ENCODE results near the gene CRTAC1.

CRTAC1 gene

GRCh38 chr10:98029149-98030092, 1.0 kb downstream of the CRTAC1 start:
- no peak for DNase-seq (ENCODE audit: low read depth in 2 of 2)

GRCh38 chr10:98028168-98028770, 2.2 kb downstream of the CRTAC1 start:
- peak; percentile 42 to 56 for DNase-seq (ENCODE audit: low read depth in 2 of 2)

- no peak for DNase-seq (ENCODE audit: low read depth in 2 of 2)
Measured at GRCh38 chr10:98023024-98023423, 7.4 kb downstream of the CRTAC1 start.

GRCh38 chr10:98020784-98021183, 9.6 kb downstream of the CRTAC1 start:
- DNase-seq (ENCODE audit: low read depth in 2 of 2) = no peak

GRCh38 chr10:98020254-98020653, 10.2 kb downstream of the CRTAC1 start:
- DNase-seq (ENCODE audit: low read depth in 2 of 2) = no peak

GRCh38 chr10:98019784-98020183, 10.6 kb downstream of the CRTAC1 start:
- no peak for DNase-seq (ENCODE audit: low read depth in 2 of 2)

- no peak for DNase-seq (ENCODE audit: low read depth in 2 of 2)
Measured at GRCh38 chr10:98016772-98017475, 13.5 kb downstream of the CRTAC1 start.

- no peak for DNase-seq (ENCODE audit: low read depth in 2 of 2)
Measured at GRCh38 chr10:98013776-98014175, 16.6 kb downstream of the CRTAC1 start.

- no peak for DNase-seq (ENCODE audit: low read depth in 2 of 2)
Measured at GRCh38 chr10:98013122-98013521, 17.3 kb downstream of the CRTAC1 start.

- DNase-seq (ENCODE audit: low read depth in 2 of 2) = no peak
Measured at GRCh38 chr10:98012644-98013043, 17.8 kb downstream of the CRTAC1 start.

GRCh38 chr10:98010939-98011685, 19.3 kb downstream of the CRTAC1 start:
- no peak for DNase-seq (ENCODE audit: low read depth in 2 of 2)

- no peak for DNase-seq (ENCODE audit: low read depth in 2 of 2)
Measured at GRCh38 chr10:98006266-98006665, 24.2 kb downstream of the CRTAC1 start.

GRCh38 chr10:98001736-98002135, 28.7 kb downstream of the CRTAC1 start:
- DNase-seq (ENCODE audit: low read depth in 2 of 2) = no peak

GRCh38 chr10:98000346-98000745, 30.1 kb downstream of the CRTAC1 start:
- DNase-seq (ENCODE audit: low read depth in 2 of 2) = no peak

GRCh38 chr10:97999923-98000248, 30.5 kb downstream of the CRTAC1 start:
- DNase-seq (ENCODE audit: low read depth in 2 of 2) = no peak

GRCh38 chr10:97999066-97999922, 31.1 kb downstream of the CRTAC1 start:
- DNase-seq (ENCODE audit: low read depth in 2 of 2) = no peak

GRCh38 chr10:97991871-97992270, 38.5 kb downstream of the CRTAC1 start:
- DNase-seq (ENCODE audit: low read depth in 2 of 2) = no peak

- no peak for DNase-seq (ENCODE audit: low read depth in 2 of 2)
Measured at GRCh38 chr10:97981816-97982215, 48.6 kb downstream of the CRTAC1 start.

- no peak for DNase-seq (ENCODE audit: low read depth in 2 of 2)
Measured at GRCh38 chr10:97977673-97978072, 52.7 kb downstream of the CRTAC1 start.

GRCh38 chr10:97975598-97975997, 54.8 kb downstream of the CRTAC1 start:
- no peak for DNase-seq (ENCODE audit: low read depth in 2 of 2)
